Naive thymus-derived CD4-positive, alpha-beta T cell (primary cell): ENCODE measurements around the gene ASCL5. TPM values are rescaled to one million over a fixed set of nuclear protein-coding genes. Genes with fewer than 3 reads are reported as not detected.

ENCODE experiments used
- ATAC-seq: fragments of 150-1000 bp; cut with Tn5 transposase; 2 replicates; pipeline ENCODE4 v1.10.0; 2021; ENCODE audit warnings: mild to moderate bottlenecking, moderate library complexity
- CTCF ChIA-PET: fragments of 350-600 bp; sonication (Branson Sonifier 250); formaldehyde crosslinking; loops from one replicate; lab custom pipeline; 2021; ENCODE audit warnings: antibody characterized with exemption; lab: Charles Lee
- POLR2A ChIA-PET: fragments of 350-600 bp; sonication (Branson Sonifier 250); formaldehyde crosslinking; loops from one replicate; lab custom pipeline; 2021; ENCODE audit warnings: antibody characterized with exemption, inconsistent platforms; lab: Charles Lee
- DNase-seq, 9 donors: peaks; one replicate each; pipeline versions ENCODE4 v3.0.0 to v3.0.0-alpha.2; 2020 to 2022; ENCODE audit warnings: mixed read lengths in 1 of 9
- H3K27ac ChIP-seq: one replicate; pipeline ENCODE4 v1.7.0; 2013; ENCODE audit warnings: mild to moderate bottlenecking, low read depth, low read length, moderate library complexity
- H3K27me3 ChIP-seq, 2 donors: one replicate each; pipeline ENCODE4 v1.7.0; 2013; ENCODE audit warnings: low read length in 2 of 2, mild to moderate bottlenecking in 2 of 2, moderate library complexity in 2 of 2; ENCODE audit not compliant: control insufficient read depth in 2 of 2, insufficient read depth in 2 of 2
- H3K36me3 ChIP-seq, 3 experiments: 1 replicate in 2 of 3; 2 replicates in 1 of 3; pipeline ENCODE4 v1.7.0; 2013; ENCODE audit warnings: low read length in 3 of 3, mild to moderate bottlenecking in 3 of 3, moderate library complexity in 1 of 3; ENCODE audit not compliant: insufficient read depth in 3 of 3, control insufficient read depth in 2 of 3
- H3K4me1 ChIP-seq, 2 donors: one replicate each; pipeline ENCODE4 v1.7.0; 2013; ENCODE audit warnings: low read length in 2 of 2, mild to moderate bottlenecking in 2 of 2, moderate library complexity in 1 of 2; ENCODE audit not compliant: control insufficient read depth in 2 of 2, insufficient read depth in 2 of 2
- H3K4me3 ChIP-seq: 2 replicates; pipeline ENCODE4 v1.7.0; 2013; ENCODE audit warnings: mild to moderate bottlenecking, low read length
- H3K9me3 ChIP-seq, 3 experiments: 1 replicate in 2 of 3; 2 replicates in 1 of 3; pipeline ENCODE4 v1.7.0; 2013; ENCODE audit warnings: low read length in 3 of 3; ENCODE audit not compliant: control insufficient read depth in 2 of 3
- H3K27ac Mint-ChIP-seq, 9 donors: one replicate each; pipeline ENCODE4 v1.8.0; 2020 to 2022; ENCODE audit warnings: mixed read lengths in 9 of 9, mild to moderate bottlenecking in 8 of 9, moderate library complexity in 5 of 9, inconsistent platforms in 2 of 9
- H3K27me3 Mint-ChIP-seq, 5 donors: one replicate each; pipeline ENCODE4 v1.8.0; 2021 to 2022; ENCODE audit warnings: mixed read lengths in 5 of 5, mild to moderate bottlenecking in 1 of 5
- H3K36me3 Mint-ChIP-seq, 5 donors: one replicate each; pipeline ENCODE4 v1.8.0; 2020 to 2022; ENCODE audit warnings: mixed read lengths in 5 of 5, mild to moderate bottlenecking in 3 of 5, inconsistent platforms in 1 of 5
- H3K4me1 Mint-ChIP-seq, 7 donors: one replicate each; pipeline ENCODE4 v1.8.0; 2020 to 2022; ENCODE audit warnings: mixed read lengths in 7 of 7, mild to moderate bottlenecking in 3 of 7, inconsistent platforms in 1 of 7
- H3K4me3 Mint-ChIP-seq, 10 donors: one replicate each; pipeline ENCODE4 v1.8.0; 2020 to 2022; ENCODE audit warnings: mild to moderate bottlenecking in 10 of 10, mixed read lengths in 10 of 10, moderate library complexity in 6 of 10, inconsistent platforms in 2 of 10
- H3K9me3 Mint-ChIP-seq, 11 donors: one replicate each; pipeline ENCODE4 v1.8.0; 2020 to 2022; ENCODE audit warnings: mixed read lengths in 11 of 11, mild to moderate bottlenecking in 4 of 11, inconsistent platforms in 1 of 11, moderate library complexity in 1 of 11
- intact Hi-C, 2 donors: fragments of 100-400 bp; cut with micrococcal nuclease; formaldehyde crosslinking; loops; one replicate each; pipeline ENCODE4 v1.15.1; 2023
- polyA plus RNA-seq, 2 donors: library from polyadenylated mRNA; unstranded; fragments of 300-500 nt; fragmentation: Illumina TruSeq; gene quantifications; one replicate each; pipeline ENCODE4 v1.2.3, GENCODE V29; 2021
- total RNA-seq, 6 experiments: library from RNA in 5 of 6; stranded (reverse) in 5 of 6; gene quantifications; 1 replicate in 5 of 6; 2 replicates in 1 of 6; pipeline ENCODE4 v1.2.3 and lab custom pipeline; 2021 to 2026

ASCL5 gene
- total and polyA plus RNA-seq, 7 experiments from 2014 or later, result 0.08 to 0.56 (median 0.21) TPM; not detected in 3

DNA sequence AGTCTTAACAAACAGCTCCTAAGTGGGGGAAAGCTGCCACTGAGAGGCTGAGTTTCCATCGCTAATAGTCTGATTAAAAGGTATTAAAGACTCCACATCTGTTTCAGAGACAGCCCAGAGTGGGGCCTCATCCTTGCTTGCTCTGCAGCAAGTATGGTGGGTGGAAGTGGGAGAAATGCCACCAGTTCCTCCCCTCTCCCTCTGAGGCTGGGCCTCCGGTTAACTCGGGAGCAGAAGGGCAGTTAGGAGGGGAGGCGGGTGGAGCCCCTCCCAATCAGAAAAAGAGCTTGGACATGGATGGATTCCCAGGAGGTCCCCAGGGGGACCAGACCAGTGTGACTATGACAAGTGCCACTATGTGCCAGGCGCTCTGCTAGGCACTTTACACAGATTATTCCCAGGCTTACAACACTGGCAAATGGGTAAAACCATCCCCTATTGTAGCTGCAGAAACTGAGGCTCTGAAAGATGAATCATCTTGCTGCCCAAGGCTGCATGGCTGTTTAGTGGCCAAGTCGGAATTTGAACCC is 11.4 kb upstream of the ASCL5 start:
- Mint-ChIP-seq H3K27ac (no peak overlapping the region), H3K27me3 (no peaks in the 10 kb centered on the region), H3K4me3 (no peak overlapping the region), H3K36me3 (peaks cover 1 to 53% (median 19%) of the 10 kb centered on the region in 5 donors), H3K4me1 (no peaks in the 10 kb centered on the region), H3K9me3 (no peaks in the 10 kb centered on the region)
- H3K4me3 ChIP-seq, result no peak overlapping the region
- DNase-seq (no peak), ATAC-seq (no peak)
- H3K9me3 ChIP-seq, result no peaks in the 10 kb centered on the region
- ChIA-PET CTCF (interaction anchor here (0.5 kb wide), 1 partner anchor 37 kb away, joined by 3 read pairs; no protein-coding TSS in a partner anchor), POLR2A (interaction anchor here (0.9 kb wide), 1 partner anchor 23 kb away, joined by 3 read pairs; no protein-coding TSS in a partner anchor)
- no peaks in the 10 kb centered on the region for H3K27me3 ChIP-seq
- no peak overlapping the region for H3K27ac ChIP-seq
- intact Hi-C loops, result no loop called here
- H3K36me3 ChIP-seq, result peaks cover 0 to 81% (median 8%) of the 10 kb centered on the region in 3 experiments
- no peaks in the 10 kb centered on the region for H3K4me1 ChIP-seq

DNA sequence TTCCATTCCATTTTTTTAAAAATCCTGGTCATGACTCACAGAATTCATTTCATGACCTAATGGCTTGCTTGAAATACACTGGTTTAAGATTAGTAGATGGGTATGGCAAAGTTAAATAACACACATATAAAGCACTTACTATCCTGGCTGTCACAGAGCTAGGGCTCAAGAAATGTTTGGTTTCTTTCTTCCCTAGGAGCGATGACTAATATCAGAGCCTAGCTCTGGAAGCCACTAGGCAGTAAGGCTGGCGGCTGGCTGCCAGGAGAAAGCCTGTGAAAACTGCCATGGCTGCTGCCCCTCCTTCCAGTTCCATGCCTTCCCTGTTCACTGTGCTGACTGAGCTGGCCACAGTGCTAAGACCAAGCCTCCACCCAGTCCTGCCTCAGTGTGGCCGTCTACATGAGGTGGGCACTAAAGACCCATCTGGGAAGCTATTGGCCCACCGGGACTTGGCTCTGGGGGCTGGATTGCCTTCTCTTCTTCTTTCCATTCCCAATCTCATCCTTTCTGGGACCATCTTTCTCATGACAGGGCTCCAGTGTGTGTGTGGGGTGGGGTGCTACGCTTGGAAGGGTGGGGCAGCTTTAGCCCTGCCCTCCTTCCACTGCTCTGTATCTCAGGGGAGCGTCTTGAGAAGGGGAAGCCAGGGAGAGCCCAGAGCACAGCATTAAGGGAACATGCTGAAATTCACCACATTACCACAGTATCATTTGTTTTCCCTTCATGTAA is 10.8 kb upstream of the ASCL5 start:
- Histone ChIP-seq H3K4me1 (no peaks in the 10 kb centered on the region), H3K27ac (no peak overlapping the region), H3K9me3 (no peaks in the 10 kb centered on the region), H3K36me3 (peaks cover 0 to 76% (median 8%) of the 10 kb centered on the region in 3 experiments), H3K27me3 (no peaks in the 10 kb centered on the region), H3K4me3 (no peak overlapping the region)
- POLR2A ChIA-PET, result interaction anchor here (0.9 kb wide), 1 partner anchor 22 kb away, joined by 3 read pairs; no protein-coding TSS in a partner anchor
- no peak for DNase-seq
- ATAC-seq, result no peak
- Mint-ChIP-seq H3K4me1 (no peaks in the 10 kb centered on the region), H3K36me3 (peaks cover 1 to 50% (median 23%) of the 10 kb centered on the region in 5 donors), H3K9me3 (peaks cover 0 to 2% (median 0%) of the 10 kb centered on the region in 11 donors), H3K4me3 (no peak overlapping the region), H3K27ac (no peak overlapping the region), H3K27me3 (no peaks in the 10 kb centered on the region)
- intact Hi-C loops, result no loop called here
- CTCF ChIA-PET, result interaction anchor here (0.5 to 1.1 kb wide), 3 partner anchors 9 to 37 kb away, joined by 3 to 4 read pairs (median 3); no protein-coding TSS in a partner anchor

DNA sequence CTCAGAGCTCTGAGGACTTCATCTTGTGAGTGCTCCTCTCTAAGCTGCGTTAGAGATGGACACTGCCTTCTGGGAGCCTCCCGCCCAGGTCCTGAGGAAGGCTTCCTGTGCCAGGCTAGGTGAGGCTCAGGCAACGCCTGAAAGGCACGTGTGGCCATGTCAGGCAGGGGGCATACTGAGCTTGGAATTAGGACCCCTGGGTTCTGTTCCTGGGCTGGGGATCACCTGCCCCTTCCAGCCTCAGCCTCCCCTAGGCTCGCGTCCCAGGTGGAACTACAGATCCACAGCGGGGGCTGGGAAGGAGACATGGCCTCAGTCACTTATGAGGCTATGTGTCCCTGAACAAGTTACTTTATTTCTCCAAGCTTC is 10.0 kb upstream of the ASCL5 start:
- no peak overlapping the region for H3K4me3 ChIP-seq
- CTCF ChIA-PET, result interaction anchor here (0.6 to 1.1 kb wide), 2 partner anchors 9 to 73 kb away, joined by 3 read pairs; no protein-coding TSS in a partner anchor
- Mint-ChIP-seq H3K4me1 (no peaks in the 10 kb centered on the region), H3K27me3 (no peaks in the 10 kb centered on the region), H3K36me3 (peaks cover 1 to 45% (median 19%) of the 10 kb centered on the region in 5 donors), H3K4me3 (no peak overlapping the region), H3K9me3 (peaks cover 0 to 2% (median 0%) of the 10 kb centered on the region in 11 donors), H3K27ac (no peak overlapping the region)
- no peak overlapping the region for H3K27ac ChIP-seq
- no peaks in the 10 kb centered on the region for H3K27me3 ChIP-seq
- DNase-seq (no peak), ATAC-seq (no peak)
- H3K36me3 ChIP-seq, result peaks cover 0 to 69% (median 8%) of the 10 kb centered on the region in 3 experiments
- no peaks in the 10 kb centered on the region for H3K4me1 ChIP-seq
- POLR2A ChIA-PET, result interaction anchor here (0.6 kb wide), 1 partner anchor 346 kb away, joined by 3 read pairs; no protein-coding TSS in a partner anchor
- no peaks in the 10 kb centered on the region for H3K9me3 ChIP-seq
- intact Hi-C loops, result no loop called here

DNA sequence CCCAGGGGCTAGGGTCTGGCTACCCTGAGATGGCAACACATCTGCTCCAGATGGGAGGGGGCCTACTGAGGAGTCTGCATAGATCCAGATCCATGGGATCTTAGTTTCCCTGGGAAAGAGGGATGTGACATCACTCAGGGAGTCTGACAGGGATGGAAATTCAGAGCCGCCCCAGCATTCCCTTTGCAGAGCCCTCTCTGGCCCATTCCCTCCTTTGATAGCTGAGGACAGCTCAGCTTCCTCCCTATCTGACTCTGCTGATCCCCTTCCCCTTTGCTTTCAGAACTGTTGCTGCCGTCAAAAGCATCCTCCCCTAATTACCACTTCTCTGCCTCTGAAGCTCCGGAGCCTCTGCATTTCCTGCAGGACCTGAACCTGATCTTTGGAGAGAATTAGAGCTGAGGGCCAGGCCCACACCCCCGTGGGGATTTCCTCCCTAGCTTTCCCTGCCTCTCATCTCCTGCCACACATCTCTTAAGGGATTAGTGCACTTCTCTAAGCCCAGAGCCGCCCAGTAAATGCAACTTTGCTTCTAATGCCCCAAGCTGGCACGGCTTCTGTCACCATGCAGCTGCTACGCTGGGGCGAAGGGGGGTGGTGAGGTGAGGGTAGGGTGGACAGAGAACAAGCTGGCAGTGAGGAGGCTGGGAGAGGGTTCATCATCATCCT is 9.5 kb upstream of the ASCL5 start:
- Histone ChIP-seq H3K27ac (no peak overlapping the region), H3K27me3 (no peaks in the 10 kb centered on the region), H3K4me3 (no peak overlapping the region), H3K36me3 (peaks cover 0 to 64% (median 8%) of the 10 kb centered on the region in 3 experiments), H3K9me3 (no peaks in the 10 kb centered on the region), H3K4me1 (no peaks in the 10 kb centered on the region)
- POLR2A ChIA-PET, result interaction anchor here (0.6 kb wide), 1 partner anchor 346 kb away, joined by 3 read pairs; no protein-coding TSS in a partner anchor
- H3K4me3 Mint-ChIP-seq, result no peak overlapping the region
- CTCF ChIA-PET, result interaction anchor here (0.6 to 1.1 kb wide), 2 partner anchors 10 to 72 kb away, joined by 3 read pairs; no protein-coding TSS in a partner anchor
- intact Hi-C loops, result no loop called here
- no peak overlapping the region for H3K27ac Mint-ChIP-seq
- DNase-seq (no peak), ATAC-seq (no peak)
- peaks cover 0 to 2% (median 0%) of the 10 kb centered on the region in 11 donors for H3K9me3 Mint-ChIP-seq
- peaks cover 1 to 44% (median 22%) of the 10 kb centered on the region in 5 donors for H3K36me3 Mint-ChIP-seq
- H3K27me3 Mint-ChIP-seq, result no peaks in the 10 kb centered on the region
- H3K4me1 Mint-ChIP-seq, result no peaks in the 10 kb centered on the region

DNA sequence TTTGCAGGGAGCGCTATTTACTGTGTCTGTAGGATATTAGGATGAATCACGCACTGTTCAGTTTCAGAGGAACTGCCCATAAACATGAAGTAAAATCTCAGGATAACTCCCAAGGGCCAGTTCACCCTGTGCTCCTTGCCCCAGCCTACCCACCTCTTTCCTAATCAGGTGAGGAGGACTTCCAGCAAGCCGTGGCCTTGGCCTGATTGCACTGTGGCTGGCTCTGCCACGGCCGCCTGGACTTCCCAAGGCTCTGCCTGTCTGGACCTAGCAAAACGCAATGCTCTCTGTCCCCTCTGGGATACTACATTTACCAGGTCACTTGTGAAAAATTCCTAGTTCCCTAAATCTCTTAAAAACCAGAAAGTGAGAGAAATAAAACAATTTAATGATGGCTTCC is 7.4 kb upstream of the ASCL5 start:
- DNase-seq, result no peak
- H3K9me3 ChIP-seq, result no peaks in the 10 kb centered on the region
- H3K27ac ChIP-seq, result no peak overlapping the region
- Mint-ChIP-seq H3K27me3 (no peaks in the 10 kb centered on the region), H3K36me3 (peaks cover 1 to 33% (median 22%) of the 10 kb centered on the region in 5 donors), H3K4me3 (no peak overlapping the region), H3K27ac (no peak overlapping the region), H3K9me3 (peaks cover 0 to 2% (median 0%) of the 10 kb centered on the region in 11 donors), H3K4me1 (no peaks in the 10 kb centered on the region)
- CTCF ChIA-PET, result interaction anchor here (0.7 kb wide), 1 partner anchor 33 kb away, joined by 3 read pairs; no protein-coding TSS in a partner anchor
- POLR2A ChIA-PET, result no interaction called here
- H3K4me1 ChIP-seq, result no peaks in the 10 kb centered on the region
- no peak overlapping the region for H3K4me3 ChIP-seq
- ATAC-seq, result no peak
- intact Hi-C loops, result no loop called here
- no peaks in the 10 kb centered on the region for H3K27me3 ChIP-seq
- peaks cover 0 to 43% (median 2%) of the 10 kb centered on the region in 3 experiments for H3K36me3 ChIP-seq

DNA sequence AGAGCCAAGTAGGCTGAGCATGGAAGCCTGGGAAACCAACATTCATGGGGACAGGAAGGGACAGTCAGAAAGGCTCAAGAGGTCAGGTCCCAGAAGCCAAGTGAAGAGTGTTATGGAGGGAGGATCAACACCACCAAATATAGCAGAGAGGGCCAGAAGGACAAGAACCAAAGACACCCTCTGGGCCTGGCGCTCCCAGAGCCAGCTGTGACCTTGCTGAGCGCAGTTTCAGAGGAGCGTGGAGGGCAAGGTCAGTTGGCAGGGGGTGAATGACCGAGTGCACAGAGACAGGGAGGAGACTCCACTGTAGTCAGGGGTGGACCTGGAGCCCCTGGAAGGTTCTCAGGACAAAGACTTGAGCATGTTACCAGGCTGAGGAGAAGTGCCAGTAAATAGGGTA is 4.4 kb upstream of the ASCL5 start:
- no peaks in the 10 kb centered on the region for H3K27me3 Mint-ChIP-seq
- peak overlapping the region in 2 of 9 donors; percentile 30 to 39 for H3K27ac Mint-ChIP-seq
- H3K27ac ChIP-seq, result no peak overlapping the region
- DNase-seq (no peak), ATAC-seq (no peak)
- intact Hi-C loops, result no loop called here
- peaks cover 0 to 2% (median 0%) of the 10 kb centered on the region in 11 donors for H3K9me3 Mint-ChIP-seq
- peaks cover 0 to 20% (median 0%) of the 10 kb centered on the region in 3 experiments for H3K36me3 ChIP-seq
- no peaks in the 10 kb centered on the region for H3K4me1 Mint-ChIP-seq
- ChIA-PET POLR2A (no interaction called here), CTCF (no interaction called here)
- no peak overlapping the region for H3K4me3 Mint-ChIP-seq
- no peaks in the 10 kb centered on the region for H3K27me3 ChIP-seq
- H3K36me3 Mint-ChIP-seq, result peaks cover 0 to 29% (median 22%) of the 10 kb centered on the region in 5 donors
- H3K4me1 ChIP-seq, result no peaks in the 10 kb centered on the region
- no peaks in the 10 kb centered on the region for H3K9me3 ChIP-seq
- no peak overlapping the region for H3K4me3 ChIP-seq
